ENCODE data around the gene CDH11.

GRCh38 chr16:65002265-65002664 is 119.6 kb downstream of the CDH11 start:
- TF ChIP-seq CTCF (IDR thresholded peaks at IDR 0.05; ENCODE audit: low read length) (no peak), EZH2 (IDR thresholded peaks at IDR 0.05; ENCODE audit: borderline replicate concordance, low read length) (no peak)
